Naive thymus-derived CD4-positive, alpha-beta T cell (primary cell): Measurements from ENCODE around the gene ACR. TPM values are rescaled to one million over a fixed set of nuclear protein-coding genes. Genes with fewer than 3 reads are reported as not detected.

Source experiments
- ATAC-seq: fragments of 150-1000 bp; cut with Tn5 transposase; 2 replicates; pipeline ENCODE4 v1.10.0; 2021; ENCODE audit warnings: mild to moderate bottlenecking, moderate library complexity
- CTCF ChIA-PET: fragments of 350-600 bp; sonication (Branson Sonifier 250); formaldehyde crosslinking; loops from one replicate; lab custom pipeline; 2021; ENCODE audit warnings: antibody characterized with exemption; lab: Charles Lee
- POLR2A ChIA-PET: fragments of 350-600 bp; sonication (Branson Sonifier 250); formaldehyde crosslinking; loops from one replicate; lab custom pipeline; 2021; ENCODE audit warnings: antibody characterized with exemption, inconsistent platforms; lab: Charles Lee
- DNase-seq, 9 donors: peaks; one replicate each; pipeline versions ENCODE4 v3.0.0 to v3.0.0-alpha.2; 2020 to 2022; ENCODE audit warnings: mixed read lengths in 1 of 9
- H3K27ac ChIP-seq: one replicate; pipeline ENCODE4 v1.7.0; 2013; ENCODE audit warnings: mild to moderate bottlenecking, low read depth, low read length, moderate library complexity
- H3K27me3 ChIP-seq, 2 donors: one replicate each; pipeline ENCODE4 v1.7.0; 2013; ENCODE audit warnings: low read length in 2 of 2, mild to moderate bottlenecking in 2 of 2, moderate library complexity in 2 of 2; ENCODE audit not compliant: control insufficient read depth in 2 of 2, insufficient read depth in 2 of 2
- H3K36me3 ChIP-seq, 3 experiments: 1 replicate in 2 of 3; 2 replicates in 1 of 3; pipeline ENCODE4 v1.7.0; 2013; ENCODE audit warnings: low read length in 3 of 3, mild to moderate bottlenecking in 3 of 3, moderate library complexity in 1 of 3; ENCODE audit not compliant: insufficient read depth in 3 of 3, control insufficient read depth in 2 of 3
- H3K4me1 ChIP-seq, 2 donors: one replicate each; pipeline ENCODE4 v1.7.0; 2013; ENCODE audit warnings: low read length in 2 of 2, mild to moderate bottlenecking in 2 of 2, moderate library complexity in 1 of 2; ENCODE audit not compliant: control insufficient read depth in 2 of 2, insufficient read depth in 2 of 2
- H3K4me3 ChIP-seq: 2 replicates; pipeline ENCODE4 v1.7.0; 2013; ENCODE audit warnings: mild to moderate bottlenecking, low read length
- H3K9me3 ChIP-seq, 3 experiments: 1 replicate in 2 of 3; 2 replicates in 1 of 3; pipeline ENCODE4 v1.7.0; 2013; ENCODE audit warnings: low read length in 3 of 3; ENCODE audit not compliant: control insufficient read depth in 2 of 3
- H3K27ac Mint-ChIP-seq, 9 donors: one replicate each; pipeline ENCODE4 v1.8.0; 2020 to 2022; ENCODE audit warnings: mixed read lengths in 9 of 9, mild to moderate bottlenecking in 8 of 9, moderate library complexity in 5 of 9, inconsistent platforms in 2 of 9
- H3K27me3 Mint-ChIP-seq, 5 donors: one replicate each; pipeline ENCODE4 v1.8.0; 2021 to 2022; ENCODE audit warnings: mixed read lengths in 5 of 5, mild to moderate bottlenecking in 1 of 5
- H3K36me3 Mint-ChIP-seq, 5 donors: one replicate each; pipeline ENCODE4 v1.8.0; 2020 to 2022; ENCODE audit warnings: mixed read lengths in 5 of 5, mild to moderate bottlenecking in 3 of 5, inconsistent platforms in 1 of 5
- H3K4me1 Mint-ChIP-seq, 7 donors: one replicate each; pipeline ENCODE4 v1.8.0; 2020 to 2022; ENCODE audit warnings: mixed read lengths in 7 of 7, mild to moderate bottlenecking in 3 of 7, inconsistent platforms in 1 of 7
- H3K4me3 Mint-ChIP-seq, 10 donors: one replicate each; pipeline ENCODE4 v1.8.0; 2020 to 2022; ENCODE audit warnings: mild to moderate bottlenecking in 10 of 10, mixed read lengths in 10 of 10, moderate library complexity in 6 of 10, inconsistent platforms in 2 of 10
- H3K9me3 Mint-ChIP-seq, 11 donors: one replicate each; pipeline ENCODE4 v1.8.0; 2020 to 2022; ENCODE audit warnings: mixed read lengths in 11 of 11, mild to moderate bottlenecking in 4 of 11, inconsistent platforms in 1 of 11, moderate library complexity in 1 of 11
- intact Hi-C, 2 donors: fragments of 100-400 bp; cut with micrococcal nuclease; formaldehyde crosslinking; loops; one replicate each; pipeline ENCODE4 v1.15.1; 2023
- polyA plus RNA-seq, 2 donors: library from polyadenylated mRNA; unstranded; fragments of 300-500 nt; fragmentation: Illumina TruSeq; gene quantifications; one replicate each; pipeline ENCODE4 v1.2.3, GENCODE V29; 2021
- total RNA-seq, 6 experiments: library from RNA in 5 of 6; stranded (reverse) in 5 of 6; gene quantifications; 1 replicate in 5 of 6; 2 replicates in 1 of 6; pipeline ENCODE4 v1.2.3 and lab custom pipeline; 2021 to 2026

Gene ACR
- total and polyA plus RNA-seq, 7 experiments from 2014 or later: not detected

- Mint-ChIP-seq H3K9me3 (peaks cover 0 to 2% (median 0%) of the 10 kb centered on the region in 11 donors), H3K36me3 (no peaks in the 10 kb centered on the region), H3K27ac (no peak overlapping the region), H3K4me1 (peaks cover 0 to 1% (median 0%) of the 10 kb centered on the region in 7 donors), H3K27me3 (no peaks in the 10 kb centered on the region), H3K4me3 (no peak overlapping the region)
- POLR2A ChIA-PET: no interaction called here
- CTCF ChIA-PET: no interaction called here
- ATAC-seq: no peak
- no peaks in the 10 kb centered on the region for H3K9me3 ChIP-seq
- no peak overlapping the region for H3K4me3 ChIP-seq
- no peak overlapping the region for H3K27ac ChIP-seq
- DNase-seq: no peak
- H3K27me3 ChIP-seq: no peaks in the 10 kb centered on the region
- intact Hi-C loops: no loop called here
- no peaks in the 10 kb centered on the region for H3K4me1 ChIP-seq
- no peaks in the 10 kb centered on the region for H3K36me3 ChIP-seq
Observed at GRCh38 chr22:50715776-50716175, 22.2 kb upstream of the ACR start.

- H3K4me1 ChIP-seq: no peaks in the 10 kb centered on the region
- H3K4me3 Mint-ChIP-seq: no peak overlapping the region
- no peaks in the 10 kb centered on the region for H3K27me3 ChIP-seq
- H3K9me3 ChIP-seq: no peaks in the 10 kb centered on the region
- POLR2A ChIA-PET: no interaction called here
- H3K27ac Mint-ChIP-seq: peak overlapping the region in 2 of 9 donors; percentile 3 to 40
- H3K36me3 Mint-ChIP-seq: no peaks in the 10 kb centered on the region
- CTCF ChIA-PET: no interaction called here
- no peaks in the 10 kb centered on the region for H3K27me3 Mint-ChIP-seq
- no peak overlapping the region for H3K27ac ChIP-seq
- H3K36me3 ChIP-seq: no peaks in the 10 kb centered on the region
- H3K9me3 Mint-ChIP-seq: no peaks in the 10 kb centered on the region
- DNase-seq (no peak), ATAC-seq (no peak)
- intact Hi-C loops: no loop called here
- H3K4me1 Mint-ChIP-seq: peaks cover 0 to 1% (median 0%) of the 10 kb centered on the region in 7 donors
- no peak overlapping the region for H3K4me3 ChIP-seq
Observed at GRCh38 chr22:50716290-50717024, 21.5 kb upstream of the ACR start.

- Histone ChIP-seq H3K9me3 (no peaks in the 10 kb centered on the region), H3K4me1 (no peaks in the 10 kb centered on the region), H3K27ac (no peak overlapping the region), H3K27me3 (no peaks in the 10 kb centered on the region), H3K4me3 (no peak overlapping the region), H3K36me3 (no peaks in the 10 kb centered on the region)
- ATAC-seq: no peak
- CTCF ChIA-PET: no interaction called here
- POLR2A ChIA-PET: no interaction called here
- no peak overlapping the region for H3K4me3 Mint-ChIP-seq
- intact Hi-C loops: no loop called here
- no peaks in the 10 kb centered on the region for H3K36me3 Mint-ChIP-seq
- H3K27ac Mint-ChIP-seq: no peak overlapping the region
- no peaks in the 10 kb centered on the region for H3K27me3 Mint-ChIP-seq
- peaks cover 0 to 1% (median 0%) of the 10 kb centered on the region in 7 donors for H3K4me1 Mint-ChIP-seq
- DNase-seq: no peak
- H3K9me3 Mint-ChIP-seq: no peaks in the 10 kb centered on the region
Observed at GRCh38 chr22:50717709-50718351, 20.2 kb upstream of the ACR start.

- H3K9me3 ChIP-seq: no peaks in the 10 kb centered on the region
- H3K4me1 ChIP-seq: no peaks in the 10 kb centered on the region
- intact Hi-C loops: no loop called here
- no peak for ATAC-seq
- ChIA-PET POLR2A (no interaction called here), CTCF (no interaction called here)
- H3K36me3 ChIP-seq: no peaks in the 10 kb centered on the region
- Mint-ChIP-seq H3K27ac (no peak overlapping the region), H3K4me1 (peaks cover 0 to 1% (median 0%) of the 10 kb centered on the region in 7 donors), H3K27me3 (no peaks in the 10 kb centered on the region), H3K36me3 (no peaks in the 10 kb centered on the region), H3K9me3 (no peaks in the 10 kb centered on the region), H3K4me3 (no peak overlapping the region)
- no peaks in the 10 kb centered on the region for H3K27me3 ChIP-seq
- H3K27ac ChIP-seq: no peak overlapping the region
- no peak for DNase-seq
- no peak overlapping the region for H3K4me3 ChIP-seq
Observed at GRCh38 chr22:50718352-50718709, 19.7 kb upstream of the ACR start.

- CTCF ChIA-PET: no interaction called here
- no peak overlapping the region for H3K27ac Mint-ChIP-seq
- H3K4me1 ChIP-seq: no peaks in the 10 kb centered on the region
- H3K9me3 Mint-ChIP-seq: no peaks in the 10 kb centered on the region
- no peak overlapping the region for H3K27ac ChIP-seq
- H3K4me3 ChIP-seq: no peak overlapping the region
- intact Hi-C loops: no loop called here
- H3K4me1 Mint-ChIP-seq: no peaks in the 10 kb centered on the region
- ATAC-seq: no peak
- no peaks in the 10 kb centered on the region for H3K9me3 ChIP-seq
- no peaks in the 10 kb centered on the region for H3K36me3 ChIP-seq
- DNase-seq: no peak
- POLR2A ChIA-PET: no interaction called here
- no peaks in the 10 kb centered on the region for H3K27me3 Mint-ChIP-seq
- no peaks in the 10 kb centered on the region for H3K27me3 ChIP-seq
- H3K4me3 Mint-ChIP-seq: no peak overlapping the region
- no peaks in the 10 kb centered on the region for H3K36me3 Mint-ChIP-seq
Observed at GRCh38 chr22:50719814-50720300, 18.1 kb upstream of the ACR start.

GRCh38 chr22:50720301-50721256 is 17.4 kb upstream of the ACR start:
- Histone ChIP-seq H3K27me3 (no peaks in the 10 kb centered on the region), H3K27ac (no peak overlapping the region), H3K4me3 (no peak overlapping the region), H3K36me3 (no peaks in the 10 kb centered on the region), H3K9me3 (no peaks in the 10 kb centered on the region), H3K4me1 (no peaks in the 10 kb centered on the region)
- no peaks in the 10 kb centered on the region for H3K9me3 Mint-ChIP-seq
- no peaks in the 10 kb centered on the region for H3K27me3 Mint-ChIP-seq
- H3K27ac Mint-ChIP-seq: no peak overlapping the region
- DNase-seq (no peak), ATAC-seq (no peak)
- H3K4me1 Mint-ChIP-seq: no peaks in the 10 kb centered on the region
- CTCF ChIA-PET: no interaction called here
- POLR2A ChIA-PET: no interaction called here
- intact Hi-C loops: no loop called here
- H3K4me3 Mint-ChIP-seq: no peak overlapping the region
- H3K36me3 Mint-ChIP-seq: no peaks in the 10 kb centered on the region
